ENCODE data around the gene JAM3.

Gene JAM3

GRCh38 chr11:134037046-134037908 is 31.6 kb upstream of the JAM3 start:
- peak overlapping the region; percentile 29 for H3K4me2 ChIP-seq (ENCODE audit: low read depth, low read length)
- H3F3A ChIP-seq (ENCODE audit: insufficient read depth, low read length): no peaks in the 10 kb centered on the region
- TF ChIP-seq EZH2 (optimal IDR thresholded peaks at IDR 0.05; ENCODE audit: low read depth, low read length) (no peak), CTCF (IDR thresholded peaks at IDR 0.05; ENCODE audit: low read length) (no peak), EZH2phosphoT487 (IDR thresholded peaks at IDR 0.05; ENCODE audit: low read length) (no peak)
- H3K27ac ChIP-seq (ENCODE audit: low read length): no peak overlapping the region
- no peak for DNase-seq
- peak overlapping the region; percentile 30; the same call in 1 of the 2 replicates for H2AFZ ChIP-seq (ENCODE audit: low read length)
- no peaks in the 10 kb centered on the region for H3K79me2 ChIP-seq (ENCODE audit: low read length)
- H3K9me2 ChIP-seq (replicated peaks; ENCODE audit: insufficient read depth, low read length): no peaks in the 10 kb centered on the region
- H4K20me1 ChIP-seq (ENCODE audit: insufficient read depth, low read length): no peaks in the 10 kb centered on the region
- H3K27me3 ChIP-seq (replicated peaks; ENCODE audit: insufficient read depth, low read length): no peaks in the 10 kb centered on the region
- no peaks in the 10 kb centered on the region for H3K4me1 ChIP-seq (ENCODE audit: low read length)
- peak overlapping the region; percentile 35 for H3K4me3 ChIP-seq (ENCODE audit: low read length)
- no peaks in the 10 kb centered on the region for H3K9me3 ChIP-seq (replicated peaks; ENCODE audit: insufficient read depth, low read length)
- H3K36me3 ChIP-seq (replicated peaks; ENCODE audit: insufficient read depth, low read length): no peaks in the 10 kb centered on the region
- H3K9ac ChIP-seq (ENCODE audit: low read length): no peak overlapping the region

GRCh38 chr11:134038897-134039470 is 29.9 kb upstream of the JAM3 start:
- Histone ChIP-seq H3K9ac (ENCODE audit: low read length) (no peak overlapping the region), H3F3A (ENCODE audit: insufficient read depth, low read length) (no peaks in the 10 kb centered on the region), H3K4me1 (ENCODE audit: low read length) (no peaks in the 10 kb centered on the region), H3K36me3 (replicated peaks; ENCODE audit: insufficient read depth, low read length) (no peaks in the 10 kb centered on the region), H3K4me3 (ENCODE audit: low read length) (no peak overlapping the region), H3K9me3 (replicated peaks; ENCODE audit: insufficient read depth, low read length) (no peaks in the 10 kb centered on the region), H3K4me2 (ENCODE audit: low read depth, low read length) (no peak overlapping the region), H3K79me2 (ENCODE audit: low read length) (no peaks in the 10 kb centered on the region), H3K27me3 (replicated peaks; ENCODE audit: insufficient read depth, low read length) (no peaks in the 10 kb centered on the region), H3K9me2 (replicated peaks; ENCODE audit: insufficient read depth, low read length) (no peaks in the 10 kb centered on the region), H3K27ac (ENCODE audit: low read length) (no peak overlapping the region), H2AFZ (ENCODE audit: low read length) (no peak overlapping the region), H4K20me1 (ENCODE audit: insufficient read depth, low read length) (no peaks in the 10 kb centered on the region)
- DNase-seq: no peak
- TF ChIP-seq CTCF (IDR thresholded peaks at IDR 0.05; ENCODE audit: low read length): no peak

GRCh38 chr11:134039726-134040385 is 29.0 kb upstream of the JAM3 start:
- DNase-seq: no peak
- H3K4me2 ChIP-seq (ENCODE audit: low read depth, low read length): no peak overlapping the region
- H3F3A ChIP-seq (ENCODE audit: insufficient read depth, low read length): no peaks in the 10 kb centered on the region
- no peak overlapping the region for H2AFZ ChIP-seq (ENCODE audit: low read length)
- no peak overlapping the region for H3K27ac ChIP-seq (ENCODE audit: low read length)
- H4K20me1 ChIP-seq (ENCODE audit: insufficient read depth, low read length): no peaks in the 10 kb centered on the region
- H3K36me3 ChIP-seq (replicated peaks; ENCODE audit: insufficient read depth, low read length): no peaks in the 10 kb centered on the region
- no peaks in the 10 kb centered on the region for H3K27me3 ChIP-seq (replicated peaks; ENCODE audit: insufficient read depth, low read length)
- no peak overlapping the region for H3K4me3 ChIP-seq (ENCODE audit: low read length)
- no peak for TF ChIP-seq CTCF (IDR thresholded peaks at IDR 0.05; ENCODE audit: low read length)
- no peak for TF ChIP-seq EZH2phosphoT487 (IDR thresholded peaks at IDR 0.05; ENCODE audit: low read length)
- no peak for TF ChIP-seq EZH2 (optimal IDR thresholded peaks at IDR 0.05; ENCODE audit: low read depth, low read length)
- H3K9me3 ChIP-seq (replicated peaks; ENCODE audit: insufficient read depth, low read length): no peaks in the 10 kb centered on the region
- no peaks in the 10 kb centered on the region for H3K9me2 ChIP-seq (replicated peaks; ENCODE audit: insufficient read depth, low read length)
- no peaks in the 10 kb centered on the region for H3K4me1 ChIP-seq (ENCODE audit: low read length)
- no peaks in the 10 kb centered on the region for H3K79me2 ChIP-seq (ENCODE audit: low read length)
- no peak overlapping the region for H3K9ac ChIP-seq (ENCODE audit: low read length)
